ENCODE results near the gene GGT6.

The GGT6 gene

DNA sequence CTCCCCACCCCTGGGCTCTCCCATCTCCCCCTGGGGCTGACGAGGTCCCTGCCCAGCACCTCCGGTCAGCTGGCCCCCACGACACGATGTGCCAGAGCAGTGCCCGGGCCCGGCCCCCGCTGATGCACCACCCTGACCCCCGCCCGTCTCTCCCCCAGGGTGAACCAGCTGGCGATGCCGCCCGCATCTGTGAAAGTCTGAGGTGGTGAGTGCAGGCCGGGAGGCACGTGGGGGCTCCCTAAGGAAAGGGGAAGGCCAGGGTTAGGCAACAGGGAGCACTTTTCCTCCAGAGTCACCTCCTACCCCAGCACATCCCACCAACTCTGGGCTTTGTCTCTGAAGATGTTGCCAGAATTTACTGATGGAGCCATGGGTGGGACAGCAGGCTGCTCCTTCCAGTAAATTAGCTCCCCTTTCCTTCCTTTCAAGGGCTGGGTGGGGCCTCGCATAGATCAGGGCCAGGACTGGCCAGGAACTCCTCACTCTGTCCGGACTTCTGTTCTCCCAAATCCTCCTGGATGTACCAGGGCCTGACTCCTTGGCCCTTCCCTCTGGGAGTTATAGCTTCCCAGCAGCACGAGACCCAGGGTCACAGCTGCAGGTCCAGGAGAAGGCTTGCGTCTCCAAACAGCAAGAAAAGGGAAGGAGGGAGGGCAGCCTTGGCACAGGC is 23.5 kb downstream of the GGT6 start:
- no peak for DNase-seq

DNA sequence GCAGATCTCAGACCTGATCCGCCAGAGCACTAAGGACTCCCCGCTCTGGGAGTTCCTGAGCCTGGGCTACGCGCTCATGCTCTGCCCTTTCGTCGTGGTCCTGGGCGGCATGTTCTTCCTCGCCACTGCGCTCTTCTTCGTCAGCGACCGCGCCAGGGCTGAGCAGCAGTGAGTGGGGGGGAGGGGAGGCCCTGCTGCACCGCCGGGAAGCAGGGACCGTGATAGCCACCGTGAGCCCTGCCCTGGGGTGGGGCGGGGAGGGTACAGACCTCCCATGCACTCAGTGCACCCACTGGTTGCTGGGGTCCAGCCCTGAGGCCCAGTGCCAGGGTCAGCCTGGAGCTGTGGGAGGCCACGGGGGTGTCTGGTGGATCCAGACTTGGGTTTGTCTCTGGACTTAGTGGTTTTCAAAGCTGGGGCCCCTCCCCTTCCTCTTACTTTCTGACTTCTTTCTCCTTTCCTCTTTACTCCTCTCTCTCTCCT is 24.1 kb downstream of the GGT6 start:
- DNase-seq = no peak

DNA sequence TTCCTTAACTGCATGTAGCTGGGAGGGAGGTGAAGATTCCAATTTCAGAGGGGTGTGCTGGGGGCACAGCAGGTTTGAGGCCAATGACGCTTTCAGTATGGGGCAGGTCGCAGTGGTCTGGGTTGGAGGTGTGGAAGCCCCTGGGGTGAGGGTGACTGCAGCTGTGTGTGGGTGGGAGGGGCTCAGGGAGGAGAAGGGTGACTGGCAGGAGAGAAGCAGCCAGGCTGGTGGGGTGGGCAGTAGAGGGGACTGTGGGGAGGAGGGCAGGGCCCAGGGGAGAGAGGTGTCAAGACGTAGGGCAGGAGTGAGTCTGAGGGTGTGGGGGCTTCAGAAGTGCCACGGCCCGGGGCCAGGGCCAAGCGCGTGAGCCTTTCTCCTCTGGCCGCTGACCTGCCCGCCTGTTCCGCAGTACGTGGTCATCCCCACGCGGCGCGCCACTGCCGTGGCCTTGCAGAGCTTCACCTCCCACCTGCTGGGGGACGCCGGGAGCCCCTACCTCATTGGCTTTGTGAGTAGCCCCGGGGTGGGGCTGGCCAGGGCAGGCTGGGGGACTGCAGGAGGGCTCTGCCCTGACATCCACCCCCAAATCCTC is 24.6 kb downstream of the GGT6 start:
- DNase-seq = no peak

DNA sequence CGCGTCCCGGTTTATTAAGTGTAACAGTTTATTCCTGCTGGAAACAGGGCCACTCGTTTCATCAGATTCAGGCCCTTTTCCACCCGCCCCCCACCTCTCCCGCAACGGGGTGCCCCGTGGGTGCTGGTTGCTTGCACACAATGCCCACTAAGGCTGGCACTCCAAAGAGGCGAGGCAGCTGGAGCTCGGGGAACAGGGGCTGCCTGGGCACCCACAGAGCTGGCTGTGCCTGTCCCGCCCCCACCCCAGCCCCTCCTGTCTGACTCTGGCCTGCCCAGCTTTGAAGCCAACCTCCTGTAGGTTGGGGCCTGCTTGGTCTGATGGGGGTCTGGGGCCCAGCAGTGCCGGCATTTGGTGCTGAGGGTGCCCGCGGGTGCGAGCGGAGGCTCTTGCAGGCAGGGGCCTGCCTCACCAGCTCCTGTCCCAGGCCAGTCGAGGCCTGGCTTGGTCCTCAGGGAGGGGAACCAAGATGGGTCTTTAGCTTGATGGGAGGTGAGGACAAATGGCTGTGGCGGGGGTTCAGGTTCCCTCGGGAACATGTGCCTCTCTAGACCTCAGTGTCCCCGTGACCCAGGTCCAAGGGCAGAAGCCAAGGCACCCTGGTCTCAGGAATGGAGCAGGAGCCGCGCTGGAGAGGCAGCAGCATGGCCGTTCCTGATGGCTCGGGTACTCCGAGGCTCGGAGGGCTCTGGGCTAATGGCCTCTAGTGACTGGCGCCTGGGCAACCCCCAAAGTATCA is 25.3 kb downstream of the GGT6 start:
- DNase-seq = no peak

DNA sequence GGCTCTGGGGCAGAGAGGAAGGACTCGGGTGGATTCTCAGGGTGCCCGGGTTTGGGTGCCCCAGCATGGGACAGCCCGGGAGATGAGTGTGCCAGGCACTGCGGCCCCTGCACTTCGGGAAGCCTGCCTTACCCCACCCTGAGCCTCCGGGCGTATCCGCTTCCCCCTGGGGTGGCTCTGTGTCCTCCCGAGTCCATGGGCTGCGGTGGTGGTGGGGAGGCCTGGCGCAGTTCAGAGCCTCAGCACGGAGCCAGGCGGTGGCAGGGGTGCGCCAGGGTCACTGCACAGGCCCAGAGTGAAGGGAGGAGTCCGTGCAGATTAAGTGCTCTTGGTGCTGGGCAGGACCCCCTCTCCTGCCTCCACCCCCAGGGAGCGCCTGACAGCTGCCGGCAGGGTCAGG is 25.9 kb downstream of the GGT6 start:
- no peak for DNase-seq

DNA sequence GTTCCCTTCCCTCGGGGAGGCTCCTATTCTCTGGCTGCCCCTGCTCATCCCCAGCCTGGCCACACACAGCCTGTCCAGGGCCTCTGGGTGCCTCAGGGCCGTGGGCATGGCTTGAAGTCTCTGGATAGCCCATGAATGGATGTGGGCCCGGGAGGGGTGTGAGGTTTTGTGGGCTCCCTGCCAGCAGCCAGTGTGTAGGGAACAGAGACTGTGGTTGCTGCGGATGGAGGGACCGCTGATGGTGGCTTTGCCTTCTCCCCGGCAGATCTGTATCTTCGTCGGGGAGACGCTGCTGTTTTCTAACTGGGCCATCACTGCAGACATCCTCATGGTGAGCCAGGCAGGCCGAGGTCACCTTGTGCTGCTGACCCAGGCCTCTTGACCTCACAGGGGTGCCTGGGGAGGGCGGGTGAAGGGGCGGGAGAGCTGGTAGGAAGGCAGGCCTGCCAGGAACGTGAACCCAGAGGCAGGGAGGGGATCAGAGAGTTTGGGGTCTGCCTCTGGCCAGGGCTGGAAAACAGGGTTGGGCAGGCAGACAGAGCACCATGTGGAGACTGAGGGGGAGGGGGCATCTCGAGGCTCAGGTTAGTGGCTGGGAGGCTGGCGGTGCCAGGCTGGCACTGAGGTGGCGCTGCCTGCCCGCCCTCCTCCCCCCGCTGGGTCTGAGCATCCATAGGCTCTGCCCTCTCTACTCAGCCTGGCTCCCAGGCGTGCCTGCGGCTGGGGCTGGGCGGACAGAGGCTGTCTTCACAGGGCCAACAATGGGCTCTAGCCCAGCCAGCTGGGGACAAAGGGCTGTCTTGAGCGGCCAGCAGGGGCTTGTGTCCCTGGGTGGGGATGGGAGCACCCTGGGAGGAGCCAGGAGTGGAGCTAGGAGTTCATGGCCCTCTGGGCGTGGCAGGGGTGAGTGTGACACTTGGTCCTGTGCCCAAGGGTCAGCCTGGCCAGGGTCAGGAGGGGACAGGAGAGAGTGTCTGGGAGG is 26.6 kb downstream of the GGT6 start:
- DNase-seq = no peak

DNA sequence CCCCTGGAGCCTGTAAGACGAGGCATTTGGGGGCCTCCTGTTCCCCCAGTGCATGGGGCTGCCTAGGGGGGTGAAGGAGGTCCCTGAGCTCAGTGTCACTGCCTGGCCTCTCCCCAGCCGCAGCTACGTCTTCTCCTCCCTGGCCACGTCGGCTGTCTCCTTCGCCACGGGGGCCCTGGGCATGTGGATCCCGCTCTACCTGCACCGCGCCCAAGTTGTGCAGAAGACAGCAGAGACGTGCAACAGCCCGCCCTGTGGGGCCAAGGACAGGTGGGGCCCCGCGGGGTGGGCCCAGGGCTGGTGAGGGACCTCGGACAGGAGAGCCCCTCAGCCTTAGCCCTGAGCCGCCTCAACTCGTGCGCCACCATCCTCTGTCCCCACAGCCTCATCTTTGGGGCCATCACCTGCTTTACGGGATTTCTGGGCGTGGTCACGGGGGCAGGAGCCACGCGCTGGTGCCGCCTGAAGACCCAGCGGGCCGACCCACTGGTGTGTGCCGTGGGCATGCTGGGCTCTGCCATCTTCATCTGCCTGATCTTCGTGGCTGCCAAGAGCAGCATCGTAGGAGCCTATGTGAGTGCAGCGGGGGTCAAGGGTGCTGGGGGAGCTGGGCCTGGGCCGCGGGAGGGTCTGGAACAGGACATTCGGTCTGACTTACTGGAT is 27.4 kb downstream of the GGT6 start:
- DNase-seq = no peak

DNA sequence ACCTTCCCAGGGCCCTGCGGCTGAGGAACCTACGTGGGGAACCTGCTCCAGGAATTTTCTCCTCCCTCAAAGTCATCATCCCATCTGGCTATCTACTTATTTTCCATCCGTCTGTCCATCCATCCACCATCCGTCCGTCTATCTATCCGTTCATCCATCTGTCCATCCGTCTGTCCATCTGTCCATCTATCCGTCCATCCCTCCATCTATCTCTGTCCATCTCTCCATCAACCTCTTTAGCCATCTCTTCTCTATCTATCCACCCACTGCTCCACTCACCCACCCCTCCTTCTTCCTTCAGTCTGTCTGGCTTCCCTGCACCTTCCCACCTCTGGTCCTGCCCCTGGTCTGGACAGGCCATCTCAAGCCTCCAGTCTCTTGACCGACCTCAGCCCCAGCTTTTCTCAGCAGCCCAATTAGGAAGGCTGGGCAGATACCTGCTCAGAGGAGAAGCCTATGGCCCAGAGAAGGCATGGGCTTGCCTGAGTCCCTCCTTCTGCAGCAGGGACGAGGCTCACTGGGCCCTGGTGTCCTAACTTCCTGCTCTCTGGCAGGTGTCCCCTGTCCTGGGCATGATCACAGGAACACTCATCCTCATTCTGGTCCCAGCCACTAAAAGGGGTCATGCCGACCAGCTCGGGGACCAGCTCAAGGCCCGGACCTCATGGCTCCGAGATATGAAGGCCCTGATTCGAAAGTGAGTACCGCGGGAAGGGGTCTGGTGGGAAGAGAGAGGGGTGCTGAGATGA is 28.2 kb downstream of the GGT6 start:
- DNase-seq = no peak

DNA sequence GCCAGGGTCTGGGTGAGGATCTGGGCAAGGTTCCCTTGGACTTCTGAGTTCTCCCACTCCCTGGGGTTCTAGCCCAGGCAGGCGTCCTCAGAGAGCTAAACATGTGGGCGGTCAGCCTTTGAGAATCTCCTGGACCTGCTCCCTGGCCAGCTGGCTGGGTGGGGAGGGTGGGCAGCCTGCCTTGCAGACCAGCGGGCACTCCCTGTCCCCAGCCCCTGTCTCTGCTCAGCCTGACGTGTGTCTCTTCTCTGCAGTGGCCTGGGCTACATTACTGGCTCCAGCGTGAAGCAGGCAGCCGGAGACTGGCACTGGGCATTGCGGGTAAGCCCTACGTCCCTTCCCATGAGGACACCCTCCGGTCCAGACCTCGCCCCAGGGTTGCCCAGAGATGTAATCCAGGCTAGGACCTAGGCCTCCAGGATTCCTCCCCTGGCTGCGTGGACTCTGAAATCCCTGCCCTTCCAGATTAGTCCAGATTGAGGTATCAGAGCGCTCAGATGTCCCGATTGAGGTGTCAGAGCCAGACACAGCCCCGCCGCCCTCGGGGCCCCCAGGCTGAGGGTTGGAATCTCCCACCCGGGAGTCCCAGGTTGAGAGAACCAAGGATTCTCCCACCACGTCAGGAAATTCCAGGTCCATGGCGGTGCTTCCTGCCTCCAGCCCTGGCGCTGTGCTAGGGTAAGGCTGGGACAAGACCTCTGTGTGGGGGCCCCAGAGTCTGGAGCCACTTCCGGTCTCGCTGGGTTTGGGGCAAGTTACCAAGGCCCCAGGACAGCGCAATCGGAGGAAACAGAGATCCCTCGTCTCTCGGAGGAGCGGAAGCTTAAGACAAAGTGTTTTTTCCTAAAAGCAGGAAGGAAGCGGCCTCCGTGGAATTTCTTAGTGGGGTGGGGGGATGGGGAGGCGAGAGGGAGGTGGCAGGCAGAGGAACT is 29.3 kb downstream of the GGT6 start:
- no peak for DNase-seq

DNA sequence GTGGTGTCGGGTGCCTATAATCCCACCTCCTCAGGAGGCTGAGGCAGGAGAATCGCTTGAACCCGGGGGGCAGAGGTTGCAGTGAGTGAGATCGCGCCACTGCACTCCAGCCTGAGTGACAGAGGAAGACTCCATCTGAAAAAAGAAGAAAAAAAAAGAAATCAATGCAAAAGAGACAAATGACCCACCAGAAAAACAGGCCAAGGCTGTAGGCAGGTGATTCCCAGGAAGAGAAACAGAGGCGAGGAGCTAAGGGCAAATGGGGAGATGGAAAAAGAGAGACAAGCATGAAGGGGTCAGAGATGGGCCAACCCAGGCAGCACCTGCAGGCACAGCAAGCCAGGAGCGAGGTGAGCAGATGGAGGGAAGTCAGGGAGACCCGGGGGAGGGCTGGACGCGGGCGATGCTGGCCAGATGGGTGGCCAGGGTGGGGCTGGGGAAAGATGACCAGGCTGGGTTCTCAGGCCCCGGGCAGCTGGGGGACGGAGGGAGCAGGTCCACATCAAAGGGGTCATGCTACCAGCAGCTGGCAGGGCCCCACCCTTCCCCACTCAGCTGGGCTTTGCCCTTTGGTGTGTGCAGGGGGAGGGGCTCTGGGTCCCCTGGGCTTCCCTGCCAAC is 30.7 kb downstream of the GGT6 start:
- DNase-seq = no peak

DNA sequence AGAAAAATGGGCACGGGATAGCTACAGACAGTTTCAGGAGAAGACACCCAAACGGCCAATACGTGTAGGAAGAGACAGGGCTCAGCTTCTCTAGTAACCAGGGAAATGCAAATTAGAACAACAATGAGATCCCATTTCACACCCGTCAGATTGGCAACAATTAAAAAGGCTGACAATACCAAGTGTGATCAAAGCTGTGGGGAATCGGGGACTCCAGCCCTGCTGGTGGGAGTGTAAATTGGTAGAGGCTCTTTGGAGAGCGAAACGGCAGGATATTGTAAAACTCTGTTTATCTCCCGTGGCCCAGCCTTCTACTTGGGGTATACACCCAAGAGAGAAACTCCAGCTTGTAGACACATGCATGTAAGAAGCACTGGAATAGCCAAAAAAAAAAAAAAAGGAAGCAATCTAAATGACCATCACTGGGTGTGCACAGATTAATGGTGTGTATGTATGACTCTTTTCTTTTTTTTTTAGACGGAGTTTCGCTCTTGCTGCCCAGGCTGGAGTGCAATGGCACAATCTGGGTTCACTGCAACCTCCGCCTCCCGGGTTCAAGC is 32.7 kb downstream of the GGT6 start:
- DNase-seq = no peak

DNA sequence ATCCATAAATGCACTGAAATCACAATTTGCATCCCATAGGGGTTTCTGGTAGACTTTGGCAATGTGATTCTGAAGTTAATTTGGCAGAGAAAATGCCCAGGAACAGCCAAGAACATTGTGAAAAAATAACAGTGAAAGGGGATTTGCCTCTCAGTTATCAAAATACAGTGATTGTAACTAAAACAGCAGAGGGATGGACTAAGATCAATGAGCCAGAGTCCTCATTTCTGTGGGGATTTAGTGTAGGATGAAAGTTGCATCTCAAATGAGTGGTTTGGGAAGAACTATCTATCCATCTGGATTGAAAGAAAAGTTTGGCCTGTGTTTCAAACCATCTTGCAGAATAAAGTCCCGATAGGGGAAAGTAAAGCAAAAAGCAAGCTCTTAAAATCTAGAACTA is 33.2 kb downstream of the GGT6 start:
- DNase-seq = no peak

DNA sequence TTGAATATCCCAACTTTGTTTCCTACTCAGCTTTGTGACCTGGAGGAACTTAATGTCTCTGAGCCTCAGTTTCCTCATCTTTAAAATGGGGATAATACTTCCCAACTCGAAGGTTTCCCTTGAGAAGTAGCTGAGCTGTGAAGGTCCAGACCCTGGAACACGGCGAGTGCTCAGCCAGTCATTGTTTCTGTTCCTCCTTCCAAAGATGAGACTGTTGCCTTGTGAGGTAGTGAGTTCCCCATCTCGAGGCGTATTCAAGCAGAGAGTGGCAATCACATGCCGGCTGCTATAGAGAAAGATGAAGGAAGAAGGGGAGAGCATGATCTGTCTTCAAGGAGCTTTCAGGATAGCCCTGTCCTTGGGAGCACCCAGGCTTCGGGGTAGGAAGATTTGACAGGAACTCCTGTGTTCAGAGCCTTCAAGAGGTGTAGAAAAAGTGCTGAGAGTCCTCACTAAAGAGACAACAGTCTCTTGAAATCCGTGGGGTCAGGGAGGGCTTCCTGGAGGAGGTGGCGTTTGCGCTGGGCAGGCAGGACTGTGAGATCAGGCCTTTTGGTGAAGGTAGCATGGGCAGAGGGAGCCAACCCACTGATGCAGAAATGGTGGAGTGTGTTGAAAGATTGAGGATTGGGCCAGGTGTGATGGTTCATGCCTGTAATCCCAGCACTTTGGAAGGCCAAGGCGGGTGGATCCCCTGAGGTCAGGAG is 34.5 kb downstream of the GGT6 start:
- no peak for DNase-seq

DNA sequence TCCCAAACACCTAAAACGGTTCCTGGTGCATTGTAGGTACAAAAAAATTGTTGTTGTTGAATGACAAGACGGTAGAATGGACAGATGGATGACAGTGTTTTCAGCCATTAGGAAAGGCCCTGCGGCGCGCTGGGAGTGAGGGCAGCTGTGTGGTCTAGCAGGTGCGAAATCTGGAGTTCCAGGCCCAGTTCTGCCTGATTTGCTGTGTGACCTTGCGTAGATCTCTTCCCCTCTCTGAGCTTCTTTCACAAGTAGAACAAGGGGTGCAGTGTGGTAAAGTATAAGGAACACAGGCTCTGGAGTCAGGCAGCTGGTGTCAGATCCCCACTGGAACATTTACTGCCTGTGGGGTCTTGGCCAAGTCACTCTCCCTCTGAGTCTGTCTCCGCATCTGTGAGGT is 36.4 kb downstream of the GGT6 start:
- no peak for DNase-seq

DNA sequence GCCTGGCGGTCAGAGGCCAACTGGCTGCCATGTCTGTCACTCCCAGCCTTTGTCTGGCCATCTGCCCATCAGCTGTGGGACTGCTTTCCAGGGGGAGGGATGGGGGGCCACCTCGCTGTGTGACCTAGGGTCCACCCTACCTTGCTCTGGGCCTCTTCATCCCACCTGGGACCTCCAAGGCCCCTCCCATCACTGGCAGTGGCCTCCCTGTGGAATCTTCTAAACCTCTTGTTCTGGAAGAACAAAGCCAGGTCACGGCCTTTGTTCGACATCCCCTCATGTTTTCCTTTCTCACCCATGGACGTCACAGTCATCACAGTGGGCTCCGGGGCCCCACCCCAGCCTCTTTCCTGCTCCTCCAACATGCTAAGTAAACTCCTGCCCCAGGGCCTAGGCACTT is 37.7 kb downstream of the GGT6 start:
- DNase-seq = no peak

DNA sequence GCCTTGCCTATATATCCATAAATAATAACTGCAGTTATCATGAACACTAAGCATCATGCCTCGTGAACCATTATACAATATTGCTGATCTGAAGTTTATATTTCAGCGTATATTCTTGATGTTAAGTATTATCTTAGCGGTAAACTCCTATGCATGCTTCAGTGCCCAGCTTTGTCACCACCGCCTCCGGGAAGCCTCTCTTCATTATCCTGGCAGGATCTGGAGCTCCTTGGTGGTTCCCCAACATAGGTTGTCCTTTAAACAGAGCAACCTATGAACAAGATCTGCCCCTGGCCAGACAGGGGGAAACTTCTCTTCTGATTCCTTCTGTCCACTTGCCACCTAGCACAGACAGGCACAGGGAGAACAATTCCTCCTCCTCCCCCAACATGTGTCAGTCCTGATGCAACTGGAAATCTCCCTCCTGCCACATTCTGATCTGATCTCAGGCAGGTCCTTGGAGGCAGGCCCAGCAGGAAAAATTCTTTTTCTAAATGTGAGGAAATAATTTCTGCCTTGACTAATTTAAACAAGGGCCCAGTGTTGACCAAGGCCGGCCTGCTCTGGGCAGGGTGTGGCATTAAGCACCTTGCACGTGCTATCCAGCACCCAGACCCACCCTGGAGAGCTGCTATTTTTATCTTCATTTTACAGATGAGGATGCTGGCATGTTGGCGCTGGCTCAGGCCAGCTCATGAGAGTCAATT is 39.3 kb downstream of the GGT6 start:
- no peak for DNase-seq

DNA sequence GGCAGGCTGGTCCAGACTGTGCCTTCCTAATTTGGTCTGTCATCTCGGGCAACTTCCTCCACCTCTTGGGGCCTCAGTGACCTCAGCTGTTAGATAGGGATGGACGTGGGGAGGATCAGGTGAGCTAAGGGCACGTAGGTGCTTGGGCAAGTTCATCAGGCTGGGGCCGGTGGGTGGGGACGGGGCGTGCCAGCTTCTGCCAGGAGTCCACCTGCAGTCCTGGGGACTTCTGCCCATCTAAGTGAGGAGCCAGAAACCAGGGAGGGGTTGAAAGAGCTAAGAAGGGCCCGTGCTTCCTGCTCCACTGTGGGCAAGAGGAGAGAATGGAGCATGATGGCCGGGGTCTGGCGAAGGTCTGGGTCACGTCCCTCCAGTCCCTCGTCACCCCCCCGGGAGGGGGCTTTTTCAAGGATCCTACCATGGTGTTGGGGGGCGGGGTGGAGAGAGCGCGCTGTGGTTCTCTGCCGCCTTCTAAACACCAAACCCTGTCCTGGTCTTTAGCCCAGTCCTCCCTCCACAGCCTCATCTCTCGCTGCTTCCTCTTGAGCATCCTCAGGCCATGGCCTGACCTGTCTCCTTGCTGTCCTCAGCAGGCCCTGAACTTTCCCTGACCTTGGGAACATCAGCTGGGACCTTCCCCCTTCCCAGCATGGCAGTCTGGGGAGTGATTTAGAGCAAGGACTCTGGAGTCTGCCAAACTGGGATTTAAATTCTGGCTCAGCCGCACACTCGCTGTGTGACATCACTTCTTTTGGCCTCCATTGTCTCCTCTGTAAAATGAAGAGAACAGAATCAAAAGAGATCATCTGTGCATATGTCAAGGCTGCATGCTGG is 40.1 kb downstream of the GGT6 start:
- DNase-seq = no peak
